ENCODE results near the gene RGPD4.

Gene RGPD4

GRCh38 chr2:107807988-107808387 is 18.7 kb upstream of the RGPD4 start:
- TF ChIP-seq CTCF (IDR thresholded peaks at IDR 0.05; ENCODE audit: low read depth, low read length, missing control alignments): no peak
- no peak for DNase-seq (ENCODE audit: low read depth)
- H3K4me3 ChIP-seq (ENCODE audit: low read depth, low read length): no peak overlapping the region

DNA sequence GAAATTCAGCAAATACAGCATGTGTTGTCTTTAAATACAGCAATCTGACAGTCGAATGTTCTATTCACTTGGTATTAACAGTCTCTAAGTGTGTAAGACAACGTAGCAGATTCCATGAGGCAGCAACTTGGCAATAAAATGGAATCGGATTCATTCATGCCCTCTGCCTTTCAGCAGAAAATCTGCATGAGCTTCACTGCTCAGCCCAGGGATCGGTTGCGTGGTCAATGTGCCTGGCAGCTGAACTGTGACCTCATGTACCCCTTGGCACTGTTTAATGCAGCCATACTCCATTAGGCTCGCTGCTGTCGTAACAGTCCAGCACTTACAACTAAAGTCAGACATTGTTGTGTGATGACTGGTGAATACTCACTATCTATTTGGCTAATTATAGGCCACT is 17.7 kb upstream of the RGPD4 start:
- H3K4me3 ChIP-seq (ENCODE audit: low read depth, low read length): no peak overlapping the region
- no peak for TF ChIP-seq CTCF (IDR thresholded peaks at IDR 0.05; ENCODE audit: low read depth, low read length, missing control alignments)
- DNase-seq (ENCODE audit: low read depth): no peak

DNA sequence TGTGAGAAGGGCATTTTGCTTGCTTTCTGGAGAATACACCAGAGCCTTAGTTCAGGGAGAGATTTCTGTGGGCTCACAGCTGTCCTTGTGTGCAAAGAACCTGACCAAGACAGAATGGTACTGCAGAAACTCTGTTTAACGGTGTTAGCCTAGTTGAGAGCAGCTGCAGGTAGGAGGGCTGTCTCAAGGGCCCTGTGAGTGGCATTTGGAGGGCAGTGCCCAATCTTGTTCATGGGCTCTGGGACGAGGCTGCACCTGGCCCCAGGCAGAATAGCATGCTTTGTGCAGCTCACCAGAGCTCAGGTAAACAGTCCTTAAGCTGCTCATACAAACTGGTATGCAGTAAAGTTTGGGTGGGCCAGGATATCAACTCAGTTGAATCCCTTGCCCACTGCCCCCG is 16.9 kb upstream of the RGPD4 start:
- no peak for DNase-seq (ENCODE audit: low read depth)
- no peak for TF ChIP-seq CTCF (IDR thresholded peaks at IDR 0.05; ENCODE audit: low read depth, low read length, missing control alignments)
- no peak overlapping the region for H3K4me3 ChIP-seq (ENCODE audit: low read depth, low read length)

DNA sequence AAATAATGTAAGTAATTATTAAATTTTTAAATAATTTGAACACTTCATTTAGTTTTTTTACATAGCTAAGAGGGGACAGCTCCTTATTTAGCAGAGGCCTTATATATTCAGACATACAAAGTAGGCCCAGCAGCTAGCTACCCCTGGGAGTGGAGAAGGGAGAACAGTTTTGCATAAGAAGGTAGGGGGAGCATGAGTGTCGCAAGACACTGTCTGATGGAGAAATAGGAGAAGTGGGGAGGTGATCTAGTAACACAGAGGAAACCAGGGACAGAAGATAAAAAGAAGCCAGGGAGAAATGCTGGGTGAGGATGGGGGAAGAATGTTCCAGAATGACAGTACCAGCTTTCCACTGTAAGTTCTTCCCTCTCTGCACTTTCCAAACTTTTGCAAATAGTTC is 16.0 kb upstream of the RGPD4 start:
- no peak overlapping the region for H3K4me3 ChIP-seq (ENCODE audit: low read depth, low read length)
- TF ChIP-seq CTCF (IDR thresholded peaks at IDR 0.05; ENCODE audit: low read depth, low read length, missing control alignments): no peak
- no peak for DNase-seq (ENCODE audit: low read depth)

- no peak overlapping the region for H3K4me3 ChIP-seq (ENCODE audit: low read depth, low read length)
- TF ChIP-seq CTCF (IDR thresholded peaks at IDR 0.05; ENCODE audit: low read depth, low read length, missing control alignments): no peak
- DNase-seq (ENCODE audit: low read depth): no peak
Observed at GRCh38 chr2:107811411-107811810, 15.3 kb upstream of the RGPD4 start.

GRCh38 chr2:107812006-107812405 is 14.7 kb upstream of the RGPD4 start:
- DNase-seq (ENCODE audit: low read depth): no peak
- no peak for TF ChIP-seq CTCF (IDR thresholded peaks at IDR 0.05; ENCODE audit: low read depth, low read length, missing control alignments)
- no peak overlapping the region for H3K4me3 ChIP-seq (ENCODE audit: low read depth, low read length)

GRCh38 chr2:107817378-107817777 is 9.3 kb upstream of the RGPD4 start:
- no peak for TF ChIP-seq CTCF (IDR thresholded peaks at IDR 0.05; ENCODE audit: low read depth, low read length, missing control alignments)
- no peak for DNase-seq (ENCODE audit: low read depth)
- H3K4me3 ChIP-seq (ENCODE audit: low read depth, low read length): no peak overlapping the region
